K562 (cell line): ENCODE results near the gene EPHX1. TPM values are rescaled to one million over a fixed set of nuclear protein-coding genes. Genes with fewer than 3 reads are reported as not detected.

Experiments
- CTBP1 ChIP-seq: fragments of 450-650 bp; IDR thresholded peaks from 2 replicates; pipeline ENCODE4 v1.6.1; 2016; ENCODE audit warnings: borderline replicate concordance
- EP400 ChIP-seq: fragments of 450-650 bp; IDR thresholded peaks from 2 replicates; pipeline ENCODE4 v1.6.1; 2017; ENCODE audit warnings: antibody characterized with exemption, mild to moderate bottlenecking, moderate library complexity
- MXI1 ChIP-seq: IDR thresholded peaks from 2 replicates; pipeline ENCODE4 v1.6.1; 2011; ENCODE audit warnings: low read depth, mild to moderate bottlenecking, improper control_type of control experiment, low read length
- NCOA6 ChIP-seq: fragments of 450-650 bp; IDR thresholded peaks from 2 replicates; pipeline ENCODE4 v1.6.1; 2017; ENCODE audit warnings: mild to moderate bottlenecking
- NFIC ChIP-seq: fragments of 450-650 bp; IDR thresholded peaks from 2 replicates; pipeline ENCODE4 v1.6.1; 2017; ENCODE audit warnings: mild to moderate bottlenecking, inconsistent platforms
- RBBP5 ChIP-seq: fragments of 200-600 bp; sonication (generic); IDR thresholded peaks from 2 replicates; pipeline ENCODE4 v1.6.1; 2012; ENCODE audit warnings: borderline replicate concordance, mild to moderate bottlenecking, low read length, control low read depth, inconsistent platforms; ENCODE audit not compliant: insufficient read depth, poor library complexity, severe bottlenecking
- XRCC4 ChIP-seq: IDR thresholded peaks from one replicate; pipeline ENCODE4 v1.6.1; 2011; ENCODE audit not compliant: insufficient read depth, insufficient read length; ENCODE audit errors: extremely low read depth
- ZFP30 ChIP-seq: fragments of 250-450 bp; sonication (Bioruptor Pico); IDR thresholded peaks from 2 replicates; pipeline ENCODE4 v1.8.0; 2022; ENCODE audit warnings: moderate library complexity, mild to moderate bottlenecking, inconsistent platforms, borderline replicate concordance
- ZNF586 ChIP-seq: fragments of 450-650 bp; formaldehyde crosslinking; conservative IDR thresholded peaks from 2 replicates; pipeline ENCODE4 v1.4.0; 2020; ENCODE audit warnings: mild to moderate bottlenecking, moderate library complexity
- polyA plus RNA-seq, 8 experiments: library from polyadenylated mRNA; depleted of rRNA in 4 of 8; stranded (reverse) in 5 of 8; unstranded in 3 of 8; fragments of >200 nt; fragmentation: Nextera tagmentation in 2 of 8; fragmentation: Illumina TruSeq in 1 of 8; extraction: Ambion mirVana in 2 of 8; extraction: Trizol in 1 of 8; gene quantifications; 2 replicates each; pipeline versions ENCODE4 v1.2.1 to v1.2.3, GENCODE V29; 2011 to 2014; ENCODE audit warnings: inconsistent platforms in 1 of 8, missing spikeins in 1 of 8
- total RNA-seq, 7 experiments: library from RNA; depleted of rRNA in 6 of 7; stranded (reverse); fragments of >200 nt in 6 of 7; fragmentation: Illumina TruSeq in 2 of 7; extraction: Trizol in 2 of 7; gene quantifications; 2 replicates each; pipeline versions ENCODE4 v1.2.1 to v1.2.3, GENCODE V29; 2011 to 2021; ENCODE audit warnings: low replicate concordance in 1 of 7
- TF ChIP-seq, protein P1 (sequence below): fragments of 450-650 bp; IDR thresholded peaks from 2 replicates; pipeline ENCODE4 v1.6.1; 2016; ENCODE audit warnings: mild to moderate bottlenecking, moderate library complexity
- TF ChIP-seq, protein P2 (sequence below): fragments of 450-650 bp; IDR thresholded peaks from 2 replicates; pipeline ENCODE4 v1.7.1; 2018; ENCODE audit warnings: mild to moderate bottlenecking, low read depth; ENCODE audit not compliant: partially characterized antibody

The EPHX1 gene
- total and polyA plus RNA-seq, 9 of the 15 experiments (the other 6 are each of a cell fraction or from before 2014, with no cell fraction given) = 0.21 to 27.0 (median 6.7) TPM

DNA sequence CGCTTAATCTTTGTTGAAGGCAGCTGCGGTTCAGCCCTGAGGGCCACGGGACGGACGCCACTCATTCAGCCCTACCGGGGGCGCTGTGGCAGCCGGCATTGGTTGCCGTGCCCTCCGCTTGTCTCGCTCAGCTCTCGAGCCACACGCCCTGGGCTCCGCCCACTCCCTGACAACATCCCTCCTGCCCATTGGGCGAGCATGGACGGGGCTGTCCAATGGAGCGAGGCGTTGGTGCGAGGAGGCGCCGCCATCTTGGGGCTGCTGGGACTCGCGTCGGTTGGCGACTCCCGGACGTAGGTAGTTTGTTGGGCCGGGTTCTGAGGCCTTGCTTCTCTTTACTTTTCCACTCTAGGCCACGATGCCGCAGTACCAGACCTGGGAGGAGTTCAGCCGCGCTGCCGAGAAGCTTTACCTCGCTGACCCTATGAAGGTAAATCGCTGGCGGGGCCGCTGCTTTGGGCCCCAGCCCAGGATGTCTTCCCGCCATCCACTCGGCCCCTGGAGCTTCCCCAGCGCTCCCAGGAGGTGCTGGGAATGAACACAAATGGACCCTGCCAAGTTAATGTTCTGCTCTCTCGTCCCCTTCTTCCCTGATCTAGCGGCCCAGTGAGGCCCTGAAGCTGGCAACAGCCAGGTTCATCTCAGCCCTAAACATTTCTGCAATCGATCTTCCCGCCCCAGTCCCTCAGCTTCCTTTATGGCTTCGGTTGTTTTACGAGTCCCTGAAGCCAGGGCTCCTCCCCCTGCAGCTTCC, 32.2 kb upstream of the EPHX1 start, which contains the start of gene SRP9 (continued):
- TF ChIP-seq, protein P1, sequence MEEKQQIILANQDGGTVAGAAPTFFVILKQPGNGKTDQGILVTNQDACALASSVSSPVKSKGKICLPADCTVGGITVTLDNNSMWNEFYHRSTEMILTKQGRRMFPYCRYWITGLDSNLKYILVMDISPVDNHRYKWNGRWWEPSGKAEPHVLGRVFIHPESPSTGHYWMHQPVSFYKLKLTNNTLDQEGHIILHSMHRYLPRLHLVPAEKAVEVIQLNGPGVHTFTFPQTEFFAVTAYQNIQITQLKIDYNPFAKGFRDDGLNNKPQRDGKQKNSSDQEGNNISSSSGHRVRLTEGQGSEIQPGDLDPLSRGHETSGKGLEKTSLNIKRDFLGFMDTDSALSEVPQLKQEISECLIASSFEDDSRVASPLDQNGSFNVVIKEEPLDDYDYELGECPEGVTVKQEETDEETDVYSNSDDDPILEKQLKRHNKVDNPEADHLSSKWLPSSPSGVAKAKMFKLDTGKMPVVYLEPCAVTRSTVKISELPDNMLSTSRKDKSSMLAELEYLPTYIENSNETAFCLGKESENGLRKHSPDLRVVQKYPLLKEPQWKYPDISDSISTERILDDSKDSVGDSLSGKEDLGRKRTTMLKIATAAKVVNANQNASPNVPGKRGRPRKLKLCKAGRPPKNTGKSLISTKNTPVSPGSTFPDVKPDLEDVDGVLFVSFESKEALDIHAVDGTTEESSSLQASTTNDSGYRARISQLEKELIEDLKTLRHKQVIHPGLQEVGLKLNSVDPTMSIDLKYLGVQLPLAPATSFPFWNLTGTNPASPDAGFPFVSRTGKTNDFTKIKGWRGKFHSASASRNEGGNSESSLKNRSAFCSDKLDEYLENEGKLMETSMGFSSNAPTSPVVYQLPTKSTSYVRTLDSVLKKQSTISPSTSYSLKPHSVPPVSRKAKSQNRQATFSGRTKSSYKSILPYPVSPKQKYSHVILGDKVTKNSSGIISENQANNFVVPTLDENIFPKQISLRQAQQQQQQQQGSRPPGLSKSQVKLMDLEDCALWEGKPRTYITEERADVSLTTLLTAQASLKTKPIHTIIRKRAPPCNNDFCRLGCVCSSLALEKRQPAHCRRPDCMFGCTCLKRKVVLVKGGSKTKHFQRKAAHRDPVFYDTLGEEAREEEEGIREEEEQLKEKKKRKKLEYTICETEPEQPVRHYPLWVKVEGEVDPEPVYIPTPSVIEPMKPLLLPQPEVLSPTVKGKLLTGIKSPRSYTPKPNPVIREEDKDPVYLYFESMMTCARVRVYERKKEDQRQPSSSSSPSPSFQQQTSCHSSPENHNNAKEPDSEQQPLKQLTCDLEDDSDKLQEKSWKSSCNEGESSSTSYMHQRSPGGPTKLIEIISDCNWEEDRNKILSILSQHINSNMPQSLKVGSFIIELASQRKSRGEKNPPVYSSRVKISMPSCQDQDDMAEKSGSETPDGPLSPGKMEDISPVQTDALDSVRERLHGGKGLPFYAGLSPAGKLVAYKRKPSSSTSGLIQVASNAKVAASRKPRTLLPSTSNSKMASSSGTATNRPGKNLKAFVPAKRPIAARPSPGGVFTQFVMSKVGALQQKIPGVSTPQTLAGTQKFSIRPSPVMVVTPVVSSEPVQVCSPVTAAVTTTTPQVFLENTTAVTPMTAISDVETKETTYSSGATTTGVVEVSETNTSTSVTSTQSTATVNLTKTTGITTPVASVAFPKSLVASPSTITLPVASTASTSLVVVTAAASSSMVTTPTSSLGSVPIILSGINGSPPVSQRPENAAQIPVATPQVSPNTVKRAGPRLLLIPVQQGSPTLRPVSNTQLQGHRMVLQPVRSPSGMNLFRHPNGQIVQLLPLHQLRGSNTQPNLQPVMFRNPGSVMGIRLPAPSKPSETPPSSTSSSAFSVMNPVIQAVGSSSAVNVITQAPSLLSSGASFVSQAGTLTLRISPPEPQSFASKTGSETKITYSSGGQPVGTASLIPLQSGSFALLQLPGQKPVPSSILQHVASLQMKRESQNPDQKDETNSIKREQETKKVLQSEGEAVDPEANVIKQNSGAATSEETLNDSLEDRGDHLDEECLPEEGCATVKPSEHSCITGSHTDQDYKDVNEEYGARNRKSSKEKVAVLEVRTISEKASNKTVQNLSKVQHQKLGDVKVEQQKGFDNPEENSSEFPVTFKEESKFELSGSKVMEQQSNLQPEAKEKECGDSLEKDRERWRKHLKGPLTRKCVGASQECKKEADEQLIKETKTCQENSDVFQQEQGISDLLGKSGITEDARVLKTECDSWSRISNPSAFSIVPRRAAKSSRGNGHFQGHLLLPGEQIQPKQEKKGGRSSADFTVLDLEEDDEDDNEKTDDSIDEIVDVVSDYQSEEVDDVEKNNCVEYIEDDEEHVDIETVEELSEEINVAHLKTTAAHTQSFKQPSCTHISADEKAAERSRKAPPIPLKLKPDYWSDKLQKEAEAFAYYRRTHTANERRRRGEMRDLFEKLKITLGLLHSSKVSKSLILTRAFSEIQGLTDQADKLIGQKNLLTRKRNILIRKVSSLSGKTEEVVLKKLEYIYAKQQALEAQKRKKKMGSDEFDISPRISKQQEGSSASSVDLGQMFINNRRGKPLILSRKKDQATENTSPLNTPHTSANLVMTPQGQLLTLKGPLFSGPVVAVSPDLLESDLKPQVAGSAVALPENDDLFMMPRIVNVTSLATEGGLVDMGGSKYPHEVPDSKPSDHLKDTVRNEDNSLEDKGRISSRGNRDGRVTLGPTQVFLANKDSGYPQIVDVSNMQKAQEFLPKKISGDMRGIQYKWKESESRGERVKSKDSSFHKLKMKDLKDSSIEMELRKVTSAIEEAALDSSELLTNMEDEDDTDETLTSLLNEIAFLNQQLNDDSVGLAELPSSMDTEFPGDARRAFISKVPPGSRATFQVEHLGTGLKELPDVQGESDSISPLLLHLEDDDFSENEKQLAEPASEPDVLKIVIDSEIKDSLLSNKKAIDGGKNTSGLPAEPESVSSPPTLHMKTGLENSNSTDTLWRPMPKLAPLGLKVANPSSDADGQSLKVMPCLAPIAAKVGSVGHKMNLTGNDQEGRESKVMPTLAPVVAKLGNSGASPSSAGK = peak; percentile 82
- no peak for TF ChIP-seq ZNF586 (CRISPR knock-in tag)
- TF ChIP-seq EP400 = peak; percentile 99
- TF ChIP-seq NCOA6 = no peak
- TF ChIP-seq NFIC = peak; percentile 19; the same call in 1 of the 2 replicates
- TF ChIP-seq MXI1 = no peak
- no peak for TF ChIP-seq ZFP30
- TF ChIP-seq CTBP1 = peak; percentile 97
- TF ChIP-seq RBBP5 = peak; percentile 95
- TF ChIP-seq, protein P2, sequence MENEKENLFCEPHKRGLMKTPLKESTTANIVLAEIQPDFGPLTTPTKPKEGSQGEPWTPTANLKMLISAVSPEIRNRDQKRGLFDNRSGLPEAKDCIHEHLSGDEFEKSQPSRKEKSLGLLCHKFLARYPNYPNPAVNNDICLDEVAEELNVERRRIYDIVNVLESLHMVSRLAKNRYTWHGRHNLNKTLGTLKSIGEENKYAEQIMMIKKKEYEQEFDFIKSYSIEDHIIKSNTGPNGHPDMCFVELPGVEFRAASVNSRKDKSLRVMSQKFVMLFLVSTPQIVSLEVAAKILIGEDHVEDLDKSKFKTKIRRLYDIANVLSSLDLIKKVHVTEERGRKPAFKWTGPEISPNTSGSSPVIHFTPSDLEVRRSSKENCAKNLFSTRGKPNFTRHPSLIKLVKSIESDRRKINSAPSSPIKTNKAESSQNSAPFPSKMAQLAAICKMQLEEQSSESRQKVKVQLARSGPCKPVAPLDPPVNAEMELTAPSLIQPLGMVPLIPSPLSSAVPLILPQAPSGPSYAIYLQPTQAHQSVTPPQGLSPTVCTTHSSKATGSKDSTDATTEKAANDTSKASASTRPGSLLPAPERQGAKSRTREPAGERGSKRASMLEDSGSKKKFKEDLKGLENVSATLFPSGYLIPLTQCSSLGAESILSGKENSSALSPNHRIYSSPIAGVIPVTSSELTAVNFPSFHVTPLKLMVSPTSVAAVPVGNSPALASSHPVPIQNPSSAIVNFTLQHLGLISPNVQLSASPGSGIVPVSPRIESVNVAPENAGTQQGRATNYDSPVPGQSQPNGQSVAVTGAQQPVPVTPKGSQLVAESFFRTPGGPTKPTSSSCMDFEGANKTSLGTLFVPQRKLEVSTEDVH = peak; percentile 80
- TF ChIP-seq XRCC4 = no peak
